ENCODE results near the gene CPVL.

The CPVL gene

DNA sequence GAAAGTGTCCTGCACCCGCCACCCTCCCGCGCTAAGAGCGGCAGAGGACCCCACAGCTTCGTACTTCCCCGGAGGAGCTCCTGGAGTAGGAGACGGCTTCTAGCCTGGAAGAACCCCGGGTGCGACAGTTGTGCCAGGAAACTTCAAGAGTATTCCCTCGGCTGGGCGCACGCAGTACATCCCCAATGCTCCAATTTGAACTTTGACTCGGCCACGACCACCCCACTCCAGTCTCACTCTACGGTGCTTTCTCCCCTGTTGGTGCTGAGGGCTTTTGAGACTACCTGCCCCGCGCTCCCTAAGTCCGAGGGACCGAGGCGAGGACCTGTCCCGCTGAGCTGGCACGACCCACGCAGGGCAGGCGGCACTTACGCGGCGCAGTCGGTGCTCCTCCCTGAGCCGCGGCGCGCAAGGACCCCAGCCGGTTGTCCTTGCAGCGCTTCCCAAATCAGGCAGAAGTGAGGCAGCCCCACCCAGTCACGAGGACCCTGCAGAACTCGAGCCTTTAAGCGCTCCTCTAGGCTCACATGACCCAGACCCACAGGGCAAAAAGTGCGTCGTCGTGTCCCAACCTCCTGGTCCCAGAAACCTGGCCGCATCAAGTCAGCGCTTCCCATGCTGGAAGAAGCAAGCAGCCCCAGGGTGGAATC, at the start of gene CPVL:
Gene CPVL, minus strand, starts transcription at position 481 of the 650 bp plus-strand sequence. CDS start 25,476 bp downstream, outside the sequence.
- no peak for DNase-seq

DNA sequence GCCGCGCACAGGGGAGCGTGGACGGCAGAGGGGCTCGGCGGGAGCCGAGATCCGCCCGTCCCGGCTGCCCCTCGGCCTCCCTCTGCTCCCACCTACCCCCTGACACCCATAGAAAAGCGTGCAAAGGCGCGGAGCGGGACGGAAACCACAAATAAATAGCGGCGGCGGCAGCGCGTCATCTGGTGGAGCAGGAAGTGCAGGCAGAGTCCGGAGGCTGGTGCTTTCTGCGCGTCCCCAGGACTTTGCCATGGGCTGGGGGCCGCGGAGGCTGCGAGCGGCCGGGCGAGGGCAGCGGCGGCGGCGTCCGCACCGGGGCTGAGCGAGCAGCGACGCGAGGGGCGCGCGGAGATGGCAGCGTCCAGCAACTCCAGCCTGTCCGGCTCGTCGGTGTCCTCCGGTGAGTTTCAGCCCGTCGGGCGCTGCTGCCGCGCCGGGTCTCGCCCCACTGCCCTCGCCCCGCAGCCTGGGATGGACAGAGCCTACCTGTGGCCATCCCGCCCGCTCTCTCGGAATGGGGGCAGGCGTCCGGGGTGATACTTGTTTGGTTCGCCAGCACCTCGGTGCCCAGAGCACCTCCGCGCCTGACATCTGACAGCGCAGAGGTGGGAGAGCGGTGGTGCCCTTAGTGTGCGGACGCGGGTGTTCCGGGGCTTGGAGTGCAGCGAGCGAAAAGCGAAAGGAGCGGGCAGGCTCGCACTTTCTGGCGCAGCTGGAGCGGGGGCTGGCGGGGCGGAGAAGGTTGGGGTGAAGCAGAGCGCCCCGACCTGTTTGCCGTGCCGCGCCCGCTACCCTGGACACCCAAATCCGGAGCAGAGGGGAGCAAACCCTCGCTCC, 48.5 kb upstream of the CPVL start, which contains the start of gene CHN2:
Gene CHN2, plus strand, starts transcription at position 182 of the 834 bp plus-strand sequence.
- DNase-seq = peak; percentile 20

DNA sequence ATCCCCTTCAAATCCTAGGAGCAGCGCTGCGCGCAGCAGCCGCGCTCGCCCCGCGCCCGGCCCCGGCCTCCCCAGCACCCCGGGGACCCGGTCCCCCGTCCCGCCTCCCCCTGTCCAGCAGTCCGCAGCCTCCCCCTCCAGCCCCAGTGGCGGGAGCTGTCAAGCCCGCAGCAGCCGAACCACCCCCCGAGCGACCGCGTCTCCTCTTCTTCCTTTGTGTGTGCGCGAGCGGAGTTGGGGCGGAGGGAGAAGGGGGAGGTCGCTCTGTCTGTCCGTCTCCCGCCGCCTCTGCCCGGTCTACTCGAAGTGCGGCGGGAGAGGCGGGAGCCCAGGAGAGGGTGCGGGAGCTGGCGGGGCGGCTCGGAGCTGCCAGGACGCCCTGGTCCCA, 47.9 kb upstream of the CPVL start:
- no peak for DNase-seq

DNA sequence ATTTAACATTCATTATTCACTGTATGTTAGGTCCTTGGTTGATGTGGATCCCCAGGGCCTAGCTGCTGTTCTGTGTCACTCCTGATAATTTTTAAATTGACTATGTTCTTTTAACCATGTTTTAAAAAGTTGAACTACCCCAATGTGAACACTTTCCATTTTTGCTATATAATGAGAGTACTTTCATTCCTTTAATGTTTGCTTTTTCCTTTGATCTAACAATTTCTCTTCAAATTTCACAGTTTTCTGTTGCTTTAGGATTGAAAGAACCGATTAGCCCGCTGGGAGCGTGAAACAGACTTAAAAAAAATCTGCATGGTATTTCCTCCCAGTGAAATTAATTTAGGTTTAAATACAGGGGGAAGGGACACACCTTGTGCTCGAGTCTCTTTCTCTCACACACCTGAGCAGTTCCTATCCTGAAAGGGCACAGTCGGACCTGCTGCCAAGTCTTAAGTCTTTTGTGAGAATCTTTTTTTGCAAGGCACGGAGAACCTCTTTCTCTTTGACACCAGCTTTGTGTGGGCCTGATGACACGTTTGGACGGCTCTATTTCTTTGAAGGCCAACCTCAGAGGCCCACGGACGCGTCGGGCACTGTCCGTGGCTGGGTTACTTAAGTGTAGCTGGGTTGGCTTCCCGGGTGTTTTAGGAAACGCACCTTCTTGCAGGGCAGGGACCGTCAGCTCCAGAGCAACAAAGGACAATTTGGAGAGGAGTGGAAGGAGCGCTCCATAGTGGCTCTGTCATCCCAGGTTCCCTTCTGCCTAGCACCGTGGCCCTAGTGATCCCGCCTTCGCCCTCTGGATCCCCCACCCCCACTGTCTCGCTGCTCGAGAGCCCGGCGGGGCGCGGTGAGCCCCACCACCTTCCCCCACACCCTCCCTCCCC, 47.2 kb upstream of the CPVL start:
- DNase-seq = no peak

DNA sequence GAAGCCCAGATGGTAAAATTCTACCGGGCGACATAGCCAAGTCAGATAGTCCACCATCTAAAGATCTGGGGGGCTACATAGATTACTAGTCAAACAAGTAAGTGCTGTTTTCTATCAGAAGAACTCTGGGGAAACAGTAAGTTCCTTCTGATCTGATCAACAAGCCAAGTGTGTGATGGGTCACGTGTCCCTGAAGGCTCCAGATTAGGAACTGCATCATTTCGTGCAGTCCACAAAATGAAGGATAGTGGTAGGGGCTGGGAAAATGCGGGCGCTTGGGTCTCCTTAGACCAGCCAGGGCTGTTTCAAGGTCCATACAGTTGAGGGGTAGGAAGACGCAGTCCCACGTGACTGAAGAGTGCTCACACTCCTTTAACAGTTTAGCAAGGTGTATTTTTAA, 46.5 kb upstream of the CPVL start:
- DNase-seq = no peak

DNA sequence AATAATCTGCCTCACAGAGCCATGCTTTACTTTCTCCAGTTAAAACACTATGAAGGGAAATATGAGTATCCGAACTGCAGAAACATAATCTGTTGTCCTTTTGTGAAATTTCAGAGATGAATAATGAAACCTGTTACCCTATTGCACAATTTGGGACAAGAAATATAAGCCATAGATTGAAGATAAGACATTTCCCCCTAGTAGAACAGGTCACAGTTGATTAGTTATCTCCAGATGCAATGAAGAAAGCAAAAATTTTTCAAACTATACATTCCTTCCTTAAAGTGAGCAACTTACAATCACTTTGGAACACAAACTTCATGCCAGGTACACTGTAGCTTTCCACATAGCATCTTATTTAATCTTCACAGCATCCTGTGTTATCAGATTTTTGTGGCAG, 46.0 kb upstream of the CPVL start:
- DNase-seq = no peak

DNA sequence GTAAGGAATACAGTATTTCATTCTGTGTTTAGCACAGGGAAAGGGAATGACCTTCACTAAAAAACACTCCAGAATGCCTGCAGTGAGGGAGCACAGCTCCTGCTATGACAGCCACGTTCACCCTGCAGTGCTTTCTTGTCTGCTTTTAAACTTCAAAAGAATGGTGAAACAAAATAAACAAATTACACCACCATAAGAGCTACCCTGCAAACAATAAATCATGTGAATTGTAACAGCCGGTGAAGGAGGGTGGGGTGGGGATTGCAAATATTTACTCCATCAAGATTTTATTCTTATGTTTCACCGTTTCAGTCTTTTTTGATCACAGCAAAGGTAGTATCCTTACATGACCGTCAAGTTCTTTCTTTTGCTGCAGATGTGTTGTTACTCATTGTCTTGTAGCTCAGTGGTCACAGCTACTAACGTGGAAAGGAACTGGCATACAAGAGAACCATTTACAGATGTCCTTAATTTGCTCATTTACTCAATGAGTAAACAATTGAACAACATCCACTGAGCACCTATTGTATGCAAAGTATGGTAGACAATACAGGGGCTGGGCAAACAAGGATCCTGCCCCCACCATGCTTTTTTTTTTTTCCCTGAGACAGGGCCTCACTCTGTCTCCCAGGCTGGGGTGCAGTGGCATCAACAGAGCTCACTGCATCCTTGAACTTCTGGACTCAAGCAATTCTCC, 44.2 kb upstream of the CPVL start:
- no peak for DNase-seq

DNA sequence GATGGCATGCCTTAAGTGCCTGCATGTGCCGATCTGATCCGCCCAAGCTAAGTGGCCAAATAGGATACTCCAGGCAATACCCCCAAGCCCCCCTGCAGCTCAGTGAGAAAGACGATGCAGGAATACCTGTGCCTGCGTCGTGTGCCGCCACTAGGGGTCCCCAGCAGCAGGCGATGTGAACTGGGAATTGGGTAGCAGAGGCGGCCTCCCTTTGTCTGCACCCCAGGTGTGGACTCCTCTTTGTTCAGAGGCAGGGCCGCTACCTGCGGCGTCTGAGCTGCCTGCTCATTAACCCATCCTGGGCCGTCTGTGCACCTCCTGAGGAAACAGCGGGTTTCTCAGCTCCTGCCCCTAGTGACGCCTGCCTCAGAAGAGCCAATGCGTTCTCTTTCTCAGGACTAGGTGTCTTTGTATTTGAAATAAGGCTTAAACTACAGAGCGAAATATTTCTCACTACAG, 43.4 kb upstream of the CPVL start:
- peak; percentile 49 for DNase-seq

DNA sequence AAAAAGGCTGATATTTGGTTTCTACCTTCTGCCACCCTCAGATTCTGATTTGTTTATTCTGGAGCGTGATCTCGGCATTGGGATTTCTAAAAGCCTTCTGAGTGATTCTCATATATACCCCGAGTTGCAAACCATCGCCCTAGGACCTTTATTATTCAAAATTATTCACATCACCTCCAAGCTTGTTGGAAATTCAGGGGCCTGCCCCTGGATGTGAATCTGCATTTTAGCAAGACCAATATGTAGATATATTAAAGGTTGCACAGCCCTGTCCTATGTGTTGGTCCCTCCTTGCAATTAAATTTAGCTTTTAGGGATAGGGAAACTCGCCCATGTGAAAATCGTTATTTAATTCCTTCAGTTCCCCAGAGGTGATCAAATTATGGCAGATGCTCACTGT, 39.3 kb upstream of the CPVL start:
- DNase-seq = no peak

DNA sequence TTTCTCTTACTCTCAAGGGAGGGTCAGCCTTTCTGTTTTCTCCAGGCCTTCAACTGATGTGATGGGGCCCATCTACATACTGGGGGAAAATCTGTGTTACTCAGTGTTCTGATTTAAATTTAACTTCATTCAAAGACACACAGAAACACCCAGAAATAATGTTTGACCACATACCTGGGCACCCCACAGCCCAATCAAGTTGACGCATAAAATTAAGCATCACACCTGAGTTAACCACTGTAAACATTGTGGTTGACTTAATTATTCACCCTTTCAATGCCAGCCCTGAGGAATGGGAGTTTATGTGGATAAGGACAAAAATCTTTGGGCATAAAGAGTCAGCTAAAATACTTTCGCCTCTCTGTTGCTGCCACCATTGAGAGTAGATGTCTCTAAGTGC, 38.3 kb upstream of the CPVL start:
- DNase-seq = no peak

DNA sequence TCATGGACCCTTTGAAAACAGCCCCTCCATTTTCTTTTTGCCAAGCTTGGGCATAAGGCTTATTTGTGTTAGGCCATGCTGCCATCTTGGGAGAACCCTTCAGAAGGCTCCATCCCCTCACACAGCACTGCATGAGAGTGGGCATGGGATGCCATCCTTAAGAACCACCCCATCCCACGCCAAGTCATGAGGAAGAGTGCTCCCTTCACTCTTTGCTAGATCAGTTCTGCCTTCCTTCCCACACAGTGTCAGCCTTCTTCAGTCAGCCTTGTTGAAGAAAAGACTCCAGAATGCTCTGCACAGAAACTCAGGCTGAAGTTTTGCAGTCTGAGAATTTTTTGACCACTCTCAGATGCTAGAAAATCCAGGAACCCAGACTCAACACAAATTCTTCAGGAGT, 32.8 kb upstream of the CPVL start:
- DNase-seq = no peak

DNA sequence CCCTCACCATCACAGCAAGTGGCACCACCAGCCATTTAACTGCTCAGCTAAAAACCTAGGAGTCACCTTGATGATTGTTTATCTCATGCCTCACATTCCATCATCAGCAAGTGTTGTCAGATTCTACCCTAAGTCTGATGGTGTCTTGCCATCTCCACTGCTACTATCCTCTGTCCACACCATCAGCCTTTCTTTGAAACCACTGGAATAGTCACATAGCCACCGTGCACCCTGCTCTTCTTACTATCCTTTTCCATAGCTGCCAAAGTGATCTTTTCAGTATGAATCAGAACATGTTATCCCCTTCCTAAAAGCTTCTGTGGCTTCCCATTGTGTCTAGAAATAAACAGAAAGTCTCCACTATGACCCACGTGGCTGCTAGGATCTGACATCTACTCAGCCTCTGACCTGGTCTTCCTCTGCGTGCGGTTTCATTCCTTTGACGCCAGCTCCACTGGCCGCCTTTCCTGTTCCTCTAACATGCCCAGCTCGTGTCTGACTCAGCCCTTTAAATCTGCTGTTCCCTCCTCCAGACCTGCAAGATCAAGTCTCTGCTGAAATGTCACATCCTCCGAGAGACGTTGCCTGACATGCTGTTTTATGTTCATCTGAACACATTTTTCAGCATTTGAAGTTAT, 31.7 kb upstream of the CPVL start:
- DNase-seq = no peak

DNA sequence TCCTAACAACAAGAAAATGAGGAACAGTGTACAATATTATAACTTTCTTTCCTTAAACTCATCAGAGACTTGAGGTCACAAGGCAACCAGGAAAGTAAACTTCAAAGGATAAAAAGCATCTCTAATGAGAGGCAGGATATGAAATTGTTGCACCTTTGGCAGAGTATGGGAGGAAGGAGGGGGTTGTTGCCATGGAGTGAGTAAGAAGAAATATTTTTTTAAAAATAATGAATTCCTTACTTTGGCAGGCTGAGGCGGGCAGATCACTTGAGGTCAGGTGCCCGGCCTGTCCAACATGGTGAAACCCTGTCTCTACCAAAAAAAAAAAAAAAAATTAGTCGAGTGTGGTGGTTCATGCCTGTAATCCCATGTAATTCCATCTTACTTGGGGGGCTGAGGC, 27.1 kb upstream of the CPVL start:
- DNase-seq = no peak

DNA sequence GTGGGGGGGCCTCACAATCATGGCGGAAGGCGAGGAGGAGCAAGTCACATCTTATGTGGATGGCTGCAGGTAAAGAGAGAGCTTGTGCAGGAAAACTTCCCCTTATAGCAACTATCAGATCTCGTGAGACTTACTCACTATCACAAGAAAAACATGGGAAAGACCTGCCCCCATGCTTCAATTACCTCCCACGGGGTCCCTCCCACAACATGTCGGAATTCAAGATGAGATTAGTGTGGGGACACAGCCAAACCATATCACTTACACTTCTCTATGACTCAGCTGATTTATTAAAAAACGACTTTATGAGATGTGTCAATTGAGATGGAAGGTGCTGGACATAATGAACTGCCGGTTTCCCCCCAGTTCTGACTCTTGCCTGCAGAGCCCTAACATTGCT, 24.4 kb upstream of the CPVL start:
- DNase-seq = no peak

DNA sequence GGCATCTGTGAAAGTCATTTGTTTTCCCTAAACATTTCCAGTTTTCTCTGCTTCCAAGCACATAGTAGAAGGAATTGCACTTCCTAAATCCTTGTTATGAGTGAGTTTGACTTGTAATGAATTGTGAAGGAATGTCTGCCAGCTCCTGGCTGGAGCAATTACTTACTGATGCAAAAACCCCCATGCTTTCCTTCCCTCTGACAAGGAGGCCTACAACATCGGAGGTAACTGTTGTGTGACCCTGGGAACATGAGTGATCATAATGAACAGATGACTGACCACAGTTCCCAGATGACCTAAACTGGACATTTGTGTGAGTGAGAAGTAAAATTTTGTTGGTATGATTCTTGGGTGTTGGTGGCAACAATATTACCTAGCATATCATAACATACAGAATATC, 21.4 kb upstream of the CPVL start:
- DNase-seq = no peak

DNA sequence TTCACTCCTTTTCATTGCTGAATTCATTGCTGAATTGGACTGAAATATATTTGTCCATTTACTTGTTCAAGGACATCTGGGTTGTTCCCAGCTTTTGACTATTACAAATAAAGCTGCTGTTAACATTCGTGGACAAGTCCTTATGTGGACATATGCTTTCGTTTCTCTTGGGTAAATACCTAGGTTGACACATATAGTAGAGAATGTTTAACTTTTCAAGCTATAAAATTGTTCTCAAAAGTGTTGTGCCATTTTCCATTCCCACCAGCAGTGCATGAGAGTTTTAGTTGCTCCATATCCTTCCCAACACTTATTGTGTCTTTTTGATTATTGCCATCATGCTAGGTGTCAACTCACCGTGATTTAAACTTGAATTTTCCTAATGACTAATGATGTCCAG, 17.5 kb upstream of the CPVL start:
- no peak for DNase-seq

DNA sequence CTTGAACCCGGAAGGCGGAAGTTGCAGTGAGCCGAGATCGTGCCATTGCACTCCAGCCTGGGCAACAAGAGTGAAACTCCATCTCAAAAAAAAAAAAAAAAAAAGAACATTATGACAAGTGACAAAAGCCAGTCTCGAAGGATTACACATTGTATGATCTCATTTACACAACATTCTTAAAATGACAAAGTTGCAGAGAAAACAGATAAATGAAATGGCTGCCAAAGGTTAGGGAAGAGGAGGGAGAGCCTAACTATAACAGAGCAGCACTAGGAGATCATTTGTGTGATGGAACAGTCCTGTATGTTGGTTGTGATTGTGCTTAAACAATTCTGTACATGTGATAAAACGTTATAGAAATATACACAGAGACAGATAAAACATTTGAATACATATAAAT, 16.2 kb upstream of the CPVL start:
- no peak for DNase-seq

DNA sequence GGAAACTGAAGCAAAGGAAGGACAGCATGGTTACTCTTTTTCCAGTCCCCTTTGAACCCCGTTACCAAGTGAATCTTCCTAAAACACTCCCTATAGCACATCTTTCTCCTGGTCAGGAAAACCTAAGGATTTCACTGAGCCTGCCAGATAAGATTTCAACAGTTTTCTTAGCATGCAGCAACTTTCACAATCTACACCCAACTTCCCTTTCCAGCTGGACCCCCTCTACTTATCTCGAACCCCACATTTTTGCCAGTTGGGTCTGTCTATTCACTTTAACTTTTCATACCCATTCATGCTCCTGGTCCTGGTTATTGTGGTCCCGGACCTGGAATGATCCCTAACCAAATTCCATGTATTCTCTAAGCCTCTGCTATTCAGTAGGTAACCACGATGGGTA, 14.9 kb upstream of the CPVL start:
- DNase-seq = no peak

DNA sequence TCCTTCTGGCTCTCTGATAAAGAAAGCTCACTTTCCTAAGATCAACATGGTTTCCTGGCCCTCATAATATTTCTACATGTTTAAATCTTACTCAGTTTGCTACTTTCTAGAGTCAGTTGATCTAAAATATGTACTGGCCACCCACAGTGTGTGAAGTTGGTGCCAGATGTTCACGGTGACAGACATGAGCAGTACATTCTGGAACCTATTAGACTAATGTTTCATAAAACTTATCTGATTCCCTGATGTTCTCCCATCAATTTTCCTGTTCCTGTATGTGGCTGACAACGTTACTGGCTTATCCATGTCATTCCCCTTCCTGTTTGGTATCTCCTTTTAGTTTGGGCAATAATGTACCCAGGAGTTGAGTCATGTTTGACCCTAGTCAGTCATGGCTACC, 13.7 kb upstream of the CPVL start:
- DNase-seq = no peak

DNA sequence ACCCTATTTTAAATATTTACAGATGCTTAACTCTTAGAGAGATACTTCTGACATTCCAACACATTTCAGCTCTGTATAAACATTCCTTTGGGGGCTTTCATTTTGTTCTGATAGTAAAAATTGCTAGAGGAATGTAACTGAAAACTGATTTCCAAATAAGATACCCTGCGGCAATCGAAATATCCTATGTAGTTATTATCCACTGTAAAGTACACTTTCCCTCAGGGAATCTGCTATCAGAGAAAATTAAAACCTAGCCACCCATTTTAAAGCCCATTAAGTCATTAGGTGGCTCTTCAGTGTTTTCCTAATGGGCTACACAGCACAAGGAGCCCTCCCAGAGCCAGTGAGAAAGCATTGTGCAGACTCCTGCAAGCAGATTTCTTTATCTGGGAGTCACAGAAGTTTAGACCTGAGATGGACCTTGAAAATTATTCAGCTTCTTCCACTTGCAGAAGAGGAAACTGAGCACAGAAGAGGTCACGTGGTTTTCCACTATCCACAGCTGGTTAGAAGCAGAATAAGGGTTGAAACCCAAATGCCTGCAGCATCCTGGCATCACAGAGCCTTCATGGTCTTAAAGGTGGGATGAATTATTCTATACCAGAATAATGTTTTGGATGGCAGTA, 12.6 kb upstream of the CPVL start:
- no peak for DNase-seq

DNA sequence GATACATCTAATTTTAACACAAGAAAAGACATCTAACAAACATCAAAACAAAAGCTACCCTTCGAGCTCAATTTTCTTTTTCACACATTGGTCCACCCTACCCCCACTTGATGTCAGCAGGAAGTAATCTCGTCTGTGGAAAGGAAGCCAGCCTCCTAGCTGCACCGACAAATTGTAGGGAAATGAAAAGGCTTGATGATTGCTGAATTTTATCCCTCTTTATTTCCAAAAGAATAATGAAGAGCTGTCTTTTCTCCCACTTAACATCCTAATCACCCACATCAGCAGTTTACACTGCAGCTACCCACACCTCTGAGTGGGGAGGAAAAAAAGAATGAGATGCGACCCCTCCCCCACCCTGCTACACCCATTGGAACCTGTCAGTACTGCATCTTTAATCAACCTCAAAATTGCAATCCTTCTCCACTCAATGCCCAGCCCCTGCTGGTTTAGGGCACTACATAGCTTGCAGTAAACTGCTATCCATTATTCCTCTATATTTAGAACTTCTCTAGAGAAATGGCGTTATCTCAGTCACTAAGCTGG, 10.6 kb upstream of the CPVL start:
- no peak for DNase-seq

DNA sequence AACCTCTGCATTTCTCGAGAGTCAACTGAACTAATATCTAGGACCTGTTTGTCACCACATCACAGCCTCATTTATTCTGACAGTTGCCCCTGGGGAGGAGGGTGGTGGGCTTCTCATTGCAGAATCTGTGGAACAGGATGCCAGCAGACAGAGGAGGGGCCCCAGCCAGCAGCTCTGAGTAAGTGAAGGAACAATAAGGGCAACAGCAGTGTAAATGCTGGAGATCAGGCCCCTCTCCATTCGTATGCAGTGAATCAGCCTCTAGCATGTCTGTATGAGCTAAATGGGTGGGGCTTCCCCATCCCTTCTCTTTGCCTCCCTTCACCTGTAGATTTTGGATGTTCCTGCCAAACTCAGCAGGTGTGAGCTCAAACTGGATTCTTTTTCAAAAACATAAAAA, 7.7 kb upstream of the CPVL start:
- no peak for DNase-seq
